ENCODE data around the gene CALML4.

DNA sequence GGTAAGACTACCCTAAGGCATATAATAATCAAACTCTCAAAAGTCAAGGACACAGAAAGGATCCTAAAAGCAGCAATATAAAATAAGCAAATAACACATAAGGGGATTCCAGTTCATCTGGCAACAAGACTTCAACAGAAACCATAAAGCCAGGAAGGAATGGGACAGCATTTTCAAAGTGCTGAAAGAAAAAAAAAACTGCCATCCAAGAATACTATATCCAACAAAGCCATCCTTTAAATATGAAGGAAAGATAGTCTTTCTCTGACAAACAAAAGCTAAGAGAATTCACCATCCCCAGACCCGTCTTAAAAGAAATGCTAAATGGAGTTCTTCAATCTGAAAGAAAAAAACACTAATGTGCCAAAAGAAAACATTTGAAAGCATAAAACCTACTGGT is 39.1 kb upstream of the CALML4 start:
- TF ChIP-seq POLR2AphosphoS5 (IDR thresholded peaks at IDR 0.05; ENCODE audit: borderline replicate concordance, low read depth, low read length) (no peak), FOXP2 (optimal IDR thresholded peaks at IDR 0.05; ENCODE audit: control extremely low read depth, extremely low read length, insufficient read depth) (no peak), EZH2 (IDR thresholded peaks at IDR 0.05) (no peak)

All from SK-N-MC (cell line).